HG02970 (cell line): Measurements from ENCODE around the gene ZNF606.

Source experiments
- ATAC-seq: cut with Tn5 transposase; IDR thresholded peaks from one replicate; pipeline ENCODE4 v1.9.1; 2021; ENCODE audit warnings: mild to moderate bottlenecking, moderate library complexity, moderate number of reproducible peaks; ENCODE audit not compliant: unreplicated experiment, low FRiP score

ZNF606 gene

DNA sequence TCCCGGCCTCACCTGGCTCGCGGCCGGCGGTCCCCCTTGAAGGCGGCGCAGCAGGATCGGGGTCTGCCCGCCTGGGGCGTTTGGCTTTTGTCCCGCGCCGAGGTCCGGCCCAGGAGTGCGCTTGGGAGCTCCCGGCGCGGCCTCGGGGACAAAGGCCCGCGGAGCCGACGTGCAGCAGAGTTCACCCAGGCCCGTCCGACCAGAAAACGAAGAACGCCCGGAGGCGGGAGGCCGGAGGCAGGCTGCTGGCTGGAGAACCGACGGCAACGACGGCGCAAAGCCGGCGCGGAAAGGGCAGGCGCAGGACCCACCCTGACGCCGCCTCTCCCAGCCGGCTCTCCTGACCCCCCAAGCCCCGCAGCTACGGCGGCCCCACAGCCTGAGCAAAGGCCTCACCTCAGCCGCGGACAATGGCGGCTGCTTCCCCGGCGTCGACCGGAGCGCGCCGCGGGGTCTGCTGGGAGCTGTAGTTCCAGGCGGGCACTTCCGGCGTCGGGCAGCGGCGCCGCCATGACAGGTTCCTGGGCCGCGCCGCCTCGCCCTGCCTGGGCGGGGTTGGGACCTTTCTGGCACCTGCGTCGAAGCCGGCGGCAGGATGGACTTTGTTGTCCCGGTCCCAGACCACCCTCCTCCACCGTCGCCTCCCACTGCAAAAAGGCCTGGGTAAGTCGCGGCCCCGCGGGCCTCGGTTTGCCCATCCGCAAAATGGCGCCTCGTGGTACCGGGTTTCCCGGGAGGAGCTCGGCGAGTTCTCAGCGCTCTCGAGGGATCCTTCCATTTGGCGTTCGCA, at the start of gene ZNF606:
TSS of gene ZNF606 (minus strand) at position 437 of the 790 bp plus-strand sequence. CDS start 1,501 bp downstream, outside the sequence.
- peak; percentile 92 for ATAC-seq

DNA sequence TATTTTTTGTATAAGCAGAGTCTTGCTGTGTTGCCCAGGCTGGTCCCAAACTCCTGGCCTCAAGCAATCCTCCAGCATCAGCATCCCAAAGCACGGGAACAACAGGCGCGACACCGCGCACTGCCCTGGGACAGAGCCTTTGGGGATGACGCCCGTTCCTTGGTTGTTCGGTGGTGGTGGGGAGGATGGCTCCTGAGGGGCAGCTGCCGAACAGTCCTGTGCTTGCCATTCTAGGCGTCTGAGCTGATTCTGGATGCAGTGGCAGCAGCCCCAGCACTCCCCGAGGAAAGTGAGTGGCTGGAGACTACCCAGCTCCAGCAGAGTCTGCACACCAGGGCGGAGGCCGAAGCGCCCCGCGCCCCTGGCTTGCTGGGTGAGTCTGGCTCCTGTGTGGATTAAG, 49.6 kb upstream of the ZNF606 start:
- no peak for ATAC-seq

DNA sequence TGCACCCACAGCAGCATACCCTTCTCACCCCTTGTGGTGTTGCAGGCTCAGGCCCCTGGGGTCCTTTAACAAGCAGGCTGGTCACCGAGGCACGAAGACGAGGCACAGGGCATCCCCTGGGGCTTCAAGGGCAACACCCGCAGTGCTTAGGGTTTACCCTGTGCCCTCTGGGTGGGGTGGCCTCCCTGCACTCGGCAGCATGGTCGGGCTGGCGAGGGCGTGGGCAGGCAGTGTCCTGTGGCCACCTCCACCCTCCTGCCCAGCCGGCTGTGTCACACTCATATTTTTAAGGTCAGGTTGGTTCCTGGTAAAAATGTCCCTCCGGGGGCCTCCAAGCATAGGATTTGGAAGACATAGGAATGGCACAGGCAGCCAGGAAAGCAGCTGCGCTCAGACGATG, 45.1 kb upstream of the ZNF606 start:
- no peak for ATAC-seq

DNA sequence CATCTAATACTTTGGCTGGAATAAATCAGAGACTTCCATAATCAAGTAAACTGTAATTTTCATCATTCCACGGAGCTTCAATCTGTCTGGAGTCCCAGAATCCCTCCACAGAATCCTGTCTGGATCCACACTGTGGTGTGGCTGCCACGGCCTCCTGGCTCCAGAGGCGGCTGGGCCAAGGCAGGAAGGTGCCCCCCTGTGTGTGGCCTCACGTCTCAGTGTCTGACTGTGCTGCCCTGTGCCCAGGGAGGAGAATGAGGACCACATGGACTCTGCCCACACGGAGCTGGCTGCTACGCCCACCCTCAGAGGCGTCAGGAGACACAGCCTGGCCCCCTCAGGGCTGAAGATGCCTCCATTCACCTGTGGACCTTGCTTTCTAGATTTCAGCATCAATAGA, 44.2 kb upstream of the ZNF606 start:
- no peak for ATAC-seq

DNA sequence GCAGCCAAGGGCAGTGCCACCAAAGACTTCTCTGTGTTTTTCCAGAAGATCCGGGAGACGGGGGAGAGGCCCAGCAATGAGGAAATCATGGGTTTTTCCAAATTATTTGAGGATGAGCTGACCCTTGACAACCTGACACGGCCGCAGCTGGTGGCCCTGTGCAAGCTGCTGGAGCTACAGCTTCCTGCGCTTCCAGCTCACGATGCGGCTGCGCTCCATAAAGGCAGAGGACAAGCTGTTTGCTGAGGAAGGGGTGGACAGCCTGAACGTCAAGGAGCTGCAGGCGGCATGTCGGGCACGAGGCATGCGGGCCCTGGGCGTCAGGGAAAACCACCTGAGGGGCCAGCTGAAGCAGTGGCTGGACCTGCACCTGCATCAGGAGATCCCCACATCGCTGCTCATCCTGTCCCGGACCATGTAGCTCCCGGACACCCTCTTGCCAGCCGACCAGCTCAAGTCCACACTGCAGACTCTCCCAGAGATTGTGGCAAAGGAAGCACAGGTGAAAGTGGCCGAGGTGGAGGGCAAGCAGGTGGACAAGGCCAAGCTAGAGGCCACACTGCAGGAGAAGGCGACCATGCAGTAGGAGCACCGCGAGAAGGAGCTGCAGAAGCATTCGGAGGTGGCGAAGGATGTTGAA, 42.9 kb upstream of the ZNF606 start:
- no peak for ATAC-seq

DNA sequence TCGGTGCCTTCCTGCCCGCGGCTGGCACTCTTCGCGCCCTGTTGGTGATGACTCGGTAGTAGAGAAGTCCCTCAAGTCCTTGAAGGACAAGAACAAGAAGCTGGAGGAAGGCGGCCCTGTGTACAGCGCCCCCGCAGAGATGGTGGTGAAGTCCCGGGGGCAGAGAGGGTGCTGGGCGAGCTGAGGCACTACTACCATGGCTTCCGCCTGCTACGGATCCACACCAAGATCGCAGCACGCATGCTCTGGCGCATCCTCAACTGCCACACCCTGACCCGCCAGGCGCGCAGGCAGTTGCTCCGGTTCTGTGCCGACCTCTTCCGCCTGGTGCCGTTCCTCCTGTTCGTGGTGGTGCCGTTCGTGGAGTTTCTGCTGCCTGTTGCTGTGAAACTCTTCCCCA, 42.3 kb upstream of the ZNF606 start:
- no peak for ATAC-seq

DNA sequence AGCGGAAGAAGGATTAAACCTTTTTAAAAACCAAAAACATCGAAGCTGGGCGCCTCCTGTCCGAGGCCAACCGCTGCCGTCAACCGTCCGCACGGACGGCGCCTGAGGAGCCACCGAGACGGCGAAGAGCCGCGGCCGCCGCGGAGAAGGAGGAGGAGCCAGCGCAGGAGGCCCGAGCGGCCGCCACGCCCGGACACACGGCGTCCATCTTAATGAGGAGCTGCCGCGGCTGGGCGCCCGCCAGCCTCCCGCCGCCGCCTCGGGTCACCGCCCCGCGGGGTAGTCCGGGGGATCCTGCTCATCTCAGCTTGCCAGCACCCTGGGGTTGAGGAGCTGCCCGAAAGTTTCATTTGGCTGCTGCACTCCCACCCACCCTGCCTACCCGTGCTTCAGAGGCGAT, 41.8 kb upstream of the ZNF606 start:
- ATAC-seq, result no peak

DNA sequence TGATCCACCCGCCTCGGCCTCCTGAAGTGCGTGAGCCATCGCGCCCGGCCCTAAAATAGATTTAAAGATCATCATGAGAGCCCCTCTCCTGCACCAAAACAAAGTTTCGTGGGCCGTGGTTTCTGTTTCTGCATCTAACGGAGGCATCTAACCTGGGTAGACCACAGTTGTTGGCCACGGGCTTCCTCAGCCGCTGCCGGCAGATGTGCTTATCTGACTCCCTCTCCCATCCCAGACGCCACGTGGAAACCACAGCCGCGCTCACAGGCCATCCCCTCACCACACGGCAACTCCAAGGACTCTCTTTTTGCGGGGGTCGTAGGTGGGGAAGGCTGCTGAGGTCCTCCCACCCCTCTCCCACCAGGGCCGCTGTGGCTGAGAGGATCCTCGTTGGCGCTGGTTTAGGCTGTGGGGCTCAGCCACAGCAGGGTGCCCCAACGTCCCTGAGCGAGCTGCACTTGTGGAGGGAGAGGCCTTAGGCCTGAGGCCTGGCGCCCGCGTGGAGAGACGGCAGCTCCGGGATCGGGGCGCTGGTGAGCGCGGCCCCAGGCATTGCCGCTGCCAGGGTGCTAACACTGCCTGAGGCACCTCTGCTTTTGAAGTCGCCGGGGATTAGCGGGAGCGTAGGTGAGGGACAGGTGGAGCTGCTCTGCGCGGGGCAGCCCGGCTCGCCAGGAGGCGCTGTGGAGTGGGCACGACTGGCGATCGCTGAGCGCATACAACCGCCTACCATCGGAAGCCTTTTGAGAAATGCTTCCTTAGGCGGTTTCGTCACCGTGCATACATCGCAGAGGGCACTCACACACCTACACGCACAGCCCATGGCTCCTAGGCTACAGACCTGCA, 40.1 kb upstream of the ZNF606 start:
- ATAC-seq, result no peak

DNA sequence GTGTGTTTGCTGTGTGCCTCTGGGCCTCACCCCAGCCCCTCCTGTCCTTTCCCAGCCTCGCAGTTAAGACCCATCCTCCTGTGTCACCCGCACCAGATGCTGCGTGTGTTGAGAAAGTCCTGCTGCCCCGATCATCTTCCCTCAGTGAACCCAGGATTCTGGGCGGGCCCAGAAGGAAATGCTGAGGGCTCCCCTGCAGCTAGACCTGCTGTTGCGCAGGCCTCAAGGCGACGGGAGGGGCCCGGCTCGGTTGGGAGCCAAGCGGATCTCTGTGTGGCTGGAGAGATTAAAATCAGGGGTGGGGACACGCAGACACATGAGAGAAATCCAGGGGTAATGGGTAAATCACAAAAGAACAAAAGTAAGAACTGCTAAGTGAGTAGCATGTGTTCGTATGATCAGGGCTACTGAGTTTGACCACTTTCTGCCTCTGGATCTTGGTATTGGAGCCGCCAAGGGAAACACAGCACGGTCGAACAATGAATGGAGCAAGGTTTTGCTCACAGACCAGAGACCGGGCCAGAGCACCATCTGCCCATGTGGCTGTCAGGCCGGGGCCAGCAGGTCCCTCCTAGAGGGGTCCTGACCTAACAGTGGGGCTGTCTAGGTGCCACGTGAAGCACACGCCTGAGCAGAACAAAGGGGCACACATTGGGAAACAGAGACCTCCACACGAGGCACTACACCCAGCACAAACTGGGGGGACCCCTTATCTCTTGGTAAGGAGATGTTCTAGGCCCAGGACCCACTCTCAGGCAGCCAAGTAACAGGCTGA, 38.3 kb upstream of the ZNF606 start:
- ATAC-seq, result no peak

DNA sequence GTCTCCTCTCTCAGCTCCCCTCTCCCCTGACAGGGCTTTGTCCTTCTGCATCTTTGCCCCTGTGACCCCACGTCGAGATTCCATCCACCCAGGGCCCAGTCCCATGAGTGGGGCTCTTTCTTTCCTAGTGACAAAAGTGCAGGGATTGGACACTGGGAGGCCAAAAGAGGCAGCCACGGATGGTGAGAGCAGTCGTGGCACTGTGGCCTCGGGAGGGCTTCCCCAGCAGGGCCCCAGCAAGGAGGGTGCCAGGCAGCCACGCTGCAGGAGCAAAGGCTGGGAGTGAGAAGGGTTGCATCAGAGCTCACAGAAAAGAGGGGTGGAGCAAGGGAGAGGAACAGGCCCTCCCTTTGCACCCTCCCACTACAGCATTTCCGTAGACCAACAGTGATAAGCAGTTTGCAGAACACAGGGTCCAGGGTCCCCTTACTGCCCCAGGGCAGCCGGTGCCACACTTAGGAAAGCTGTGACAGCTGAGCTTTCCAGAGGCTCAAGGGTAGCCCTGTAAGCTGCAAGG, 36.1 kb upstream of the ZNF606 start:
- no peak for ATAC-seq

DNA sequence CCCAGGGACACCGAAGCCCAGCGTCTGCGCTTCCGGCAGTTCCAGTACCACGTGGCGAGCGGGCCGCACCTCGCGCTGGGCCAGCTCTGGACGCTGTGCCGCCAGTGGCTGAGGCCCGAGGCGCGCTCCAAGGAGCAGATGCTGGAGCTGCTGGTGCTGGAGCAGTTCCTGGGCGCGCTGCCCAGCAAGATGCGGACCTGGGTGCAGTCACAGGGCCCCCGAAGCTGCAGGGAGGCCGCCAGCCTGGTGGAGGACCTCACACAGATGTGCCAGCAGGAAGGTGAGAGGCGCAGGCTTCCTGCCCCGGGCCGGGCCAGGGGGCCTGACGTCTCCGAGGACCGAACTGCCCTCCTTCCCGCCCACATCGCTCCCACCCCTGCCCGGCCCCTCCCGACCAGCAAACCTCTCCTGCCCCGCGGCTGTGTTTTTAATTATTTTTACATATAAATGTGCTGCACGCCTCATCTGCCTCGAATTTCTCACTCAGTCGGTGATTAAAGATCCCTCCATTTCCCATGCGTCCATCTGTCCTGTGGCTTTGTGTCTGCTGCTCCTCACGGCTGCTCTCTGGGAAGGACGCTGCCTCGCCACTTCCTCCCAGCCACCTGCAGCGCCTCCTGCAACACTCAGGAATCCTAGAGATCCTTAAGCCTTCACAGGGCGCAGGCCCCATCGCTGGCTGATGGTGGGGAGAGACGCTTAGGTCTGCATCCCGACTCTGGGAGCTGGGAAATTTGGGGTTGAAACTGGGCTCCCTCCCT, 35.5 kb upstream of the ZNF606 start:
- ATAC-seq, result no peak

DNA sequence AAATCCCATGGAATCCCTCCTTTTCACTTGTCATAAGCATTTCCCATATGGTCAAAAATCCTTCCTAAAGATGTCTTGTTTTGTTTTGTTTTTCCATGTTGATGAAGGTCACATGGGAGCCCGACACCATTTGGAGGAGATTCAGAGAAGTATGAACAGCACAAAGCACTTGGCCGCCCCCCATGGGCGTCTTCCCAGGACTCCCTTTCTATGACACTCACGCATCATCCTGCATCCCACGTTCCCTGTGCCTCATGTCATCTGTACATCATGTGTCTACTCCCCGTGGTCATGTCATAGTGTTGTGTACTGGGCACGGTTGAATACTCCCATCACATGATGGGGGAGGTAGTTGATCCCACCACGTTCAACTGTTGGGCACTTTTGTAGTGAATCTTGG, 33.2 kb upstream of the ZNF606 start:
- no peak for ATAC-seq

DNA sequence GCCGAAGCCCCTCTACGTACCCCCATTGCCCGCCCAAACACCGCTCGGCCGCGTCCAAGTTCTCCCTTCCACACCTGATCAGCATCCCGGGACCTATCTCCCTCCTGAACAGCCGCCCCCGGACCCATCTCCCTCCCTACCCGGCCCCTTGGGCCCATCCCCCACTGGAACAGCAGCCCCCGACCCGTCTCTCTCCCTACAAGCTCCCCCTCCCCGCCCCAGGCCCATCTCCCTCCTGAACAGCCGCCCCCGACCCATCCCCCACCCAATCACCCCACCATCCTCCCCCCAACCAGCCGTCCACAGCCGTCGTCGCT, 31.8 kb upstream of the ZNF606 start:
- no peak for ATAC-seq

DNA sequence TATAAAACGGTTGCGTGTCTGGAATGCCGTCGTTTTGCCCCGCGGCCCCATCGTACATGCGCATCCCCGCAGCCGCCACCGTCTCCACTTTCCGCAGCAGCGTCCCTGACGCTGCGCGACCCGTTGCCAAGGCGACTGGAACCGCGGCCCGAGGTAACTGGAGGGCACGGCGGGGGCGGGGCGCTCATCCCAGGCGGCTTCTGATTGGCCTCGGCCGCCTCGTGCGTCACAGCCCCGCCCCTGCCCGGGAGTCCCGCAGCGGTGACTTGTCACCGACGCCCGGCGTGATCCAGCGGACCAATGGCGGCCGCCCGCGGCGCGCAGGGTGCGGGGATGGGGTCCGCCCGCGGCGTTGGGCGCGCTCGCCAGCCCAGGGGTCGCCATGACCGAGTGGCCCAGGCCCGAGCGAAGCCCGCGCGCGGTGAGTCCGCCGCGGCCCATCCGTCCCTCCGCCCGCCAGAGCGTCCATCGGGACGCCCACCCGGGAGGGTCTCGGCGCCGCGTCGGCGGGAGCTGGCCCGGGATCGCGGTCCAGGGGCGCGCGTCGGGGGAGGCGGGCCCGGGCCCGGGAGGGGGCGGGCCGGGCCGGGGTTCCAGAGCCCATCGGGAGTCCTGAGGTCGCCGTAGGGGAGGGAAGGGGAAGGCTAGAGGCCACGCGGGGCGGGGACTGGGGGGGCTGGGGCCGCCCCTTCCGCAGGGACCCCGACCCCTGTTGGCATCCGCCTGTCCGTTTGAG, 31.3 kb upstream of the ZNF606 start, which contains the start of gene ZSCAN1:
TSS of gene ZSCAN1 (plus strand) at position 285 of the 736 bp plus-strand sequence. CDS start 3,812 bp downstream, outside the sequence.
- no peak for ATAC-seq

DNA sequence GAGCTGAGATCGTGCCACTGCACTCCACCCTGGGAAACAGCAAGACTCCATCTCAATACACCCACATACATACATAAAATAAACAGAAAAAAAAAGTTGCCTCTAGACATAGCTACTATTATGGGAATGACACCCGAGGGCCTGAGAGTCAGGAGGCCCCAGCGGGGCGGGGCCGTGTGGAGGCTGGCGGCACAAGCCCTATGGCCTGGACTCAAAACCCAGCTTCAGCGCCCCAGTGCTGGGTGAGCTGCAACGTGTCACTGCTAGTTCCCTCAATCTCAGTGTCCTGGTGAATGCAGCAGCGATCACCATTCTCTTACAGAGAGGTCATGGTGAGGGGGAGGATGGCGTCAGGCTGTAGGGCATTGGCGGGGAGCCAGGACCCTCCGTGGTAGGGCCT, 22.0 kb upstream of the ZNF606 start:
- no peak for ATAC-seq

DNA sequence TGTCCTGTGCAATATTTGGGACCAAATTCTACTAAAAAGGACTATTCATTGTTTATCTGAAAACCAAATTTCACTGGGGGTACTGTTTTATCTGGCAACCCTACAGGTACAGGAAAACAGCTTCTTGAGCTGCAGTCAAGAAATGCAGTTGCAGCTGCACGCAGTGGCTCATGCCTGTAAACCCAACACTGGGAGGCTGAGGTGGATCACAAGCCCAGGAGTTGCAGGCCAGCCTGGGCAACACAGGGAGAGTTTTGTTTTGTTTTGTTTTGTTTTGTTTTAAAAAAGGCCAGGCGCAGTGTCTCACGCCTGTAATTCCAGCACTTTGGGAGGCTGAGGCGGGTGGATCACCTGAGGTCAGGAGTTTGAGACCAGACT, 19.7 kb upstream of the ZNF606 start:
- ATAC-seq, result no peak

DNA sequence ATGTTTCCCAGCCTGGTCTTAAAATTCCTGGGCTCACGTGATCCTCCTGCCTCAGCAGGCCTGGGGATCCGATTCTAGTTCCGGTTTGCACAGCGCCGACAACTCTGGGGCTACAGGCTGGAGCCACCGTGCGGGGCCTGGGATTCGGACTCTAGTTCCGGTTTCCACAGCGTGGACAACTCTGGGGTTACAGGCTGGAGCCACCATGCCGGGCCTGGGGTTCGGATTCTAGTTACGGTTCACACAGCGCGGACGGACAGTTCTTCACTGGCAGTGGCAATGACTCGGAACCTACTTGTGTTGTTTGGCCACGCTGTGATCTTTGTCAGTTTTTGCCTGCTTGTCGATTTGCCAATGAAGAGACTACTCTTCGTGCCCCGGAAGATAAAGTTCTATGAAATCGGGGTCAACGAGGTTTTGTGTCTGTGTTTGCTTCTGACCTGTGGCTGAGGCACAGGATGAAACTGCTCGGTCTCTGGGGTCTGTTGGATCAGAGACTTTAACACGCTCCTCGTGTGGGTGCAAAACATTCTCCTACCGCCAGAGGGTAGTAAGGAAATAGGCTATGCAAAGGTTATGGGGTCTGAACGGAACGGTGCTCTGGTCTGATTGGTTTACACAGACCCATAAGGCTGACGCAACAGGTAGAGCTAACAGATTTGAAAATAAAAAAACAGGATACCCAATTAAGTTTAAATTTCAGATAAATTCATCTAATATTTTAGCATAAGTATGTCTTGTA, 19.1 kb upstream of the ZNF606 start:
- ATAC-seq, result no peak

DNA sequence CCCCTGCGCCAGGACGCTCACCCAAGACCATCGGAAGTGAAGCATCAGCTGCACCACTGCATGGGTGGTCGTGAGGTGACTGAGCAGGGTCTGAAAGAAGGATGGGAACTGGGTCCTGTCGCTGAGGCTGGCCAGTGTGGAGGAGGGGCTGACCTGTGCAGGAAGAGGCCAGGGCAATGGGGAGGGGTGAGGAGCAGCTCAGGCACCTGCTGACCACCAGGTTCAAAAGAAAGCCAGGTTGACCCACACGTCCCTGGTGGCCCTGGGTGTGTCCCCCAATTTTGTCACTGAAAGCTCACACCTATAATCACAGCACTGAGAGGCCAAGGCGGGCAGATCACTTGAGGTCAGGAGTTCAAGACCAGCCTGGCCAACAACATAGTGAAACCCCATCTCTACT, 17.5 kb upstream of the ZNF606 start:
- ATAC-seq, result no peak
